ENCODE results near the gene CDPF1.

DNA sequence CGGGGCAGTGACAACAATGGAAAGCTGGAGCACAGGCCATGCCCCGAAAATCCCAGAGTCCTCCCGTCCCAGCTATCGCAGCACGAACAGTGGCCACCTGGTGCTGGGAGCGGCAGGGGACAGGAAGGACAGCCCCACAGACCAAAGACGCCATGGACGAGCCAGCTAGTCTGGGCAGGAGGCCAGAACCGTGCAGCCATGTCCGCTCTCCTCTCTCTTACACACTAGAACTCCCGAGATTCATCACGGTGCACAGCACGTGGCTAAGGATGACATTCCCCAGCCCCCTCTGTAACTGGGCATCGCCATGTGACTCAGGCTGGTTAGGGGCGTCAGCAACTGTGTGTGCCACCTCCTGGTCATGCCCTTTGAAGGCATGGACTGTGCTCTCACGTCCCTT is 4.6 kb downstream of the CDPF1 start:
- TF ChIP-seq, protein P1, sequence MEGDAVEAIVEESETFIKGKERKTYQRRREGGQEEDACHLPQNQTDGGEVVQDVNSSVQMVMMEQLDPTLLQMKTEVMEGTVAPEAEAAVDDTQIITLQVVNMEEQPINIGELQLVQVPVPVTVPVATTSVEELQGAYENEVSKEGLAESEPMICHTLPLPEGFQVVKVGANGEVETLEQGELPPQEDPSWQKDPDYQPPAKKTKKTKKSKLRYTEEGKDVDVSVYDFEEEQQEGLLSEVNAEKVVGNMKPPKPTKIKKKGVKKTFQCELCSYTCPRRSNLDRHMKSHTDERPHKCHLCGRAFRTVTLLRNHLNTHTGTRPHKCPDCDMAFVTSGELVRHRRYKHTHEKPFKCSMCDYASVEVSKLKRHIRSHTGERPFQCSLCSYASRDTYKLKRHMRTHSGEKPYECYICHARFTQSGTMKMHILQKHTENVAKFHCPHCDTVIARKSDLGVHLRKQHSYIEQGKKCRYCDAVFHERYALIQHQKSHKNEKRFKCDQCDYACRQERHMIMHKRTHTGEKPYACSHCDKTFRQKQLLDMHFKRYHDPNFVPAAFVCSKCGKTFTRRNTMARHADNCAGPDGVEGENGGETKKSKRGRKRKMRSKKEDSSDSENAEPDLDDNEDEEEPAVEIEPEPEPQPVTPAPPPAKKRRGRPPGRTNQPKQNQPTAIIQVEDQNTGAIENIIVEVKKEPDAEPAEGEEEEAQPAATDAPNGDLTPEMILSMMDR (conservative IDR thresholded peaks at IDR 0.05; ENCODE audit: low read length) = no peak
- no peak for TF ChIP-seq EZH2phosphoT487 (IDR thresholded peaks at IDR 0.05; ENCODE audit: borderline replicate concordance, low read depth, low read length)

Measured in OCI-LY7 (cell line).